TTC549 (cell line): ENCODE data around the gene MZT1.

Source experiments
- FAIRE-seq: peaks from 2 replicates; lab custom pipeline; 2012; peaks lifted over from hg19 to GRCh38; lab: Jason Lieb, UNC

Gene MZT1

GRCh38 chr13:72680353-72680752 is 47.1 kb downstream of the MZT1 start:
- FAIRE-seq: no peak

DNA sequence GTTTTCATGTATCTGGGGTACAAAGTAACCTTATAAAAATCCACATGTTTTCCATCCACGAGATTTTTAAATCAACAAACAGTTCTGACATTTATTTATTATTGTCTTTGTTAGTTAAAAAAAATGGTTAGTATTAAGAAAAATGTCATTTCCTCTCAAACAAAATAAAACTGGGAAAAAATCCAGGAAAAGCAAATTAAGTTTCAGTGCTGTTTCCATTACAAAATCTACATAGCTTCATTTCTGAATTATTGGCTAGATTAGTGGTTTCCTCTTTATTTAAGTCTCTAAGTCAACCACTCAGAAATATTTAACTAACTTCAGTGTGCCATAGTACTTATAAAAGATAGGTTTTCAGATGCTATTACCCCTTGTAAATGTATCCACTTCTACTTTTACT is 49.1 kb downstream of the MZT1 start:
- no peak for FAIRE-seq

- FAIRE-seq: no peak
Observed at GRCh38 chr13:72677431-72677830, 50.0 kb downstream of the MZT1 start.

GRCh38 chr13:72666391-72666790 is 61.0 kb downstream of the MZT1 start:
- FAIRE-seq: no peak

- FAIRE-seq: no peak
Observed at GRCh38 chr13:72662548-72662947, 64.9 kb downstream of the MZT1 start.
